Neural progenitor cell (in vitro differentiated cells): ENCODE data around the gene PIK3CD.

ENCODE experiments used
- EZH2 ChIP-seq: fragments of 200-600 bp; sonication (generic); IDR thresholded peaks from 2 replicates; pipeline ENCODE4 v1.6.1; 2017; ENCODE audit warnings: antibody characterized with exemption, mild to moderate bottlenecking, moderate library complexity
- TF ChIP-seq, protein P1 (sequence below): fragments of 200-600 bp; sonication (generic); IDR thresholded peaks from 2 replicates; pipeline ENCODE4 v1.5.1; 2017; ENCODE audit warnings: antibody characterized with exemption, mild to moderate bottlenecking

DNA sequence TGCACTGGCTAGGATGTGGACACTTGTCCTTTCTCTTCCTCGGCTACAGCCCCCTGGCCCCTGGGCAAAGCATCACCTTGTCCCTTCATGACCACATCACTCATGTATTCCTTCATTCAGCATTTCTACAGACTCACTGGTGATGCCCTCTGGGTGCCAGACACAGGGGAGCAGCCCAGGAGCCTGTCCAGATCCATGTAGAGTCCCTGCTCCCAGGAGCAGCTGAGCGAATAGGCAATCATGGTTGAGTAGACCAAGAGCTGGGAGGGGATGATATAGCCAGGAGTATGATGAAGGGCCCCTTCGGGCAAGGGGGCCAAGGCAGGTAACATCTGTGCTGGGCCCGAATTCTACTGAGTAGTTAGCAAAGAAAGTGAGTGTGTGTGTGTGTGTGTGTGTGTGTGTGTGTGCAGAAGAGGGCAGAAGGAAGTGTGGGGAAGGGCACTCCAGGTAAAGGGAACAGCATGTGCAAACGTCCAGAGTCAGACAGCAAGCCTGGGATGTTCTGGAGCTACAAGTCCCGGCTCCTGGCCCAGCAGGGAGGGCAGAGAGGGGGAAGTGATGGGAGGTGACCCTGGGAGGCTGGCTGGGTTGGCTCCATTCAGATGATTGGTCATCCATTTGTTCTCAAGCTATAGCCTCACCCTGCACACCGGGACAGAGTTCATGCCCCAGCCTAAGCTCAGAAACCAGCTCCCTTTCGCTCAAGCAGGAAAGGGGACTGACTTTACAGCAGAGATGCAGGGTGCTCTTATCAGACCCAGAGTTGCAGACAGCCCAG is 21.0 kb upstream of the PIK3CD start:
- TF ChIP-seq, protein P1, sequence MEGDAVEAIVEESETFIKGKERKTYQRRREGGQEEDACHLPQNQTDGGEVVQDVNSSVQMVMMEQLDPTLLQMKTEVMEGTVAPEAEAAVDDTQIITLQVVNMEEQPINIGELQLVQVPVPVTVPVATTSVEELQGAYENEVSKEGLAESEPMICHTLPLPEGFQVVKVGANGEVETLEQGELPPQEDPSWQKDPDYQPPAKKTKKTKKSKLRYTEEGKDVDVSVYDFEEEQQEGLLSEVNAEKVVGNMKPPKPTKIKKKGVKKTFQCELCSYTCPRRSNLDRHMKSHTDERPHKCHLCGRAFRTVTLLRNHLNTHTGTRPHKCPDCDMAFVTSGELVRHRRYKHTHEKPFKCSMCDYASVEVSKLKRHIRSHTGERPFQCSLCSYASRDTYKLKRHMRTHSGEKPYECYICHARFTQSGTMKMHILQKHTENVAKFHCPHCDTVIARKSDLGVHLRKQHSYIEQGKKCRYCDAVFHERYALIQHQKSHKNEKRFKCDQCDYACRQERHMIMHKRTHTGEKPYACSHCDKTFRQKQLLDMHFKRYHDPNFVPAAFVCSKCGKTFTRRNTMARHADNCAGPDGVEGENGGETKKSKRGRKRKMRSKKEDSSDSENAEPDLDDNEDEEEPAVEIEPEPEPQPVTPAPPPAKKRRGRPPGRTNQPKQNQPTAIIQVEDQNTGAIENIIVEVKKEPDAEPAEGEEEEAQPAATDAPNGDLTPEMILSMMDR = no peak
- TF ChIP-seq EZH2 = no peak
